ENCODE data around the gene SDHB.

The SDHB gene

GRCh38 chr1:17053685-17054410 is at the start of gene SDHB:
Gene SDHB (minus strand): TSS chr1:17054032. CDS start chr1:17054019, 13 bp downstream.
- DNase-seq = peak; percentile 100

GRCh38 chr1:17102232-17102631 is 48.4 kb upstream of the SDHB start:
- DNase-seq = no peak

- no peak for DNase-seq
Measured at GRCh38 chr1:17101261-17101660, 47.4 kb upstream of the SDHB start.

- no peak for DNase-seq
Measured at GRCh38 chr1:17099616-17100340, 45.9 kb upstream of the SDHB start.

- DNase-seq = no peak
Measured at GRCh38 chr1:17098446-17099317, 44.9 kb upstream of the SDHB start.

- DNase-seq = no peak
Measured at GRCh38 chr1:17097787-17098186, 44.0 kb upstream of the SDHB start.

- no peak for DNase-seq
Measured at GRCh38 chr1:17097147-17097546, 43.3 kb upstream of the SDHB start.

- no peak for DNase-seq
Measured at GRCh38 chr1:17096584-17096983, 42.8 kb upstream of the SDHB start.

- no peak for DNase-seq
Measured at GRCh38 chr1:17095141-17095540, 41.3 kb upstream of the SDHB start.

GRCh38 chr1:17094664-17095063 is 40.8 kb upstream of the SDHB start:
- no peak for DNase-seq

GRCh38 chr1:17093822-17094393 is 40.1 kb upstream of the SDHB start:
- DNase-seq = no peak

- no peak for DNase-seq
Measured at GRCh38 chr1:17091252-17091651, 37.4 kb upstream of the SDHB start.

GRCh38 chr1:17089506-17089905 is 35.7 kb upstream of the SDHB start:
- no peak for DNase-seq

- DNase-seq = no peak
Measured at GRCh38 chr1:17086751-17087150, 32.9 kb upstream of the SDHB start.

- no peak for DNase-seq
Measured at GRCh38 chr1:17084787-17085186, 31.0 kb upstream of the SDHB start.

GRCh38 chr1:17082761-17083160 is 28.9 kb upstream of the SDHB start:
- DNase-seq = no peak

- DNase-seq = no peak
Measured at GRCh38 chr1:17081439-17081838, 27.6 kb upstream of the SDHB start.

- no peak for DNase-seq
Measured at GRCh38 chr1:17080880-17081279, 27.0 kb upstream of the SDHB start.

- DNase-seq = no peak
Measured at GRCh38 chr1:17080085-17080759, 26.4 kb upstream of the SDHB start.

GRCh38 chr1:17078991-17079868 is 25.4 kb upstream of the SDHB start:
- no peak for DNase-seq

GRCh38 chr1:17075470-17076255 is 21.8 kb upstream of the SDHB start:
- DNase-seq = peak; percentile 58
